AG04449 (cell line): ENCODE measurements around the gene COL5A1.

ENCODE experiments used
- CTCF ChIA-PET: fragments of 350-600 bp; formaldehyde crosslinking; extraction: SDS; loops from one replicate; lab custom pipeline; 2021; ENCODE audit warnings: antibody characterized with exemption; lab: Yijun Ruan, JAX
- POLR2A ChIA-PET: fragments of 400-600, 350-600 bp; formaldehyde crosslinking; extraction: SDS; loops from one replicate; lab custom pipeline; 2020; ENCODE audit warnings: antibody characterized with exemption, inconsistent platforms; lab: Yijun Ruan, JAX
- DNase-seq: peaks from one replicate; pipeline ENCODE4 v3.0.0-alpha.2; 2010; ENCODE audit warnings: low read depth, low spot score
- H3K4me3 ChIP-seq: 2 replicates; pipeline ENCODE4 v1.5.1; 2011; ENCODE audit warnings: low read depth, mild to moderate bottlenecking, control low read depth, low read length
- TF ChIP-seq, protein P1 (sequence below): IDR thresholded peaks from one replicate; pipeline ENCODE4 v1.5.1; 2011; ENCODE audit warnings: mild to moderate bottlenecking, moderate library complexity, low read length, control low read depth, inconsistent platforms; ENCODE audit not compliant: insufficient read depth; ENCODE audit errors: missing control alignments

COL5A1 gene

DNA sequence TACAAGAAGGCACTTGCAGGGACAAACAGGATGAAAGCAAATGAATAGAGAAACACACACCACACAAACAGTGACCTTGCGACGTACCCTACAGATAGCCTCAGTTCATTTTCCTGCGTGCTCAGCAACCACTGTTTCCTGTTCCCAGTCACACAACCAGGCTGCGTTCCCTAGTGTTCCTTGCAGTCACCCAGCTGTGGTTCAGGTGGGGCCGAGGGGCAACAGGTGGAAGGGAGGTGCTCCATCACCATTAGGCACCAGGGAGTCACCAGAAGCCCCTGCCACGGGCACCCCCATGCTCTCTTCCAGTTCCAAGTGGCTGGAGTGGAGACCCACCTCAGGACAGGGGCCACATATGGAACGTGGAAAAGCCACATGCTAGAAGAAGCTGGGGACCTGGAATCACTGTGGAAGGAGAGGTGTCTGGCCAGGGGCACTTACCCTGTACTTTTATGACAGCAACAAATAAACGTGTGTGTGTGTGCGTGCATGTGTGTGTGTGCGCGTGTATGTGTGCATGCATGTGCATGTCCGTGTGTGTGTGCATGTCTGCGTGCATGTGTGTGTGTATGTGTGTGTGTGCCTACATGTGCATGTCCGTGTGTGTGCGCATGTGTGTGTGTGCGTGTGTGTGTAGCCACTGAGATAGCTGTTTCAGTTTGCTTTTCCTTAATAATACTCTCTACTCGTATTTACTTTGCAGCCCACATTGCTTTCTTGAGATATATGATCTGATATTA, 220.2 kb downstream of the COL5A1 start:
- H3K4me3 ChIP-seq = no peak overlapping the region
- TF ChIP-seq, protein P1, sequence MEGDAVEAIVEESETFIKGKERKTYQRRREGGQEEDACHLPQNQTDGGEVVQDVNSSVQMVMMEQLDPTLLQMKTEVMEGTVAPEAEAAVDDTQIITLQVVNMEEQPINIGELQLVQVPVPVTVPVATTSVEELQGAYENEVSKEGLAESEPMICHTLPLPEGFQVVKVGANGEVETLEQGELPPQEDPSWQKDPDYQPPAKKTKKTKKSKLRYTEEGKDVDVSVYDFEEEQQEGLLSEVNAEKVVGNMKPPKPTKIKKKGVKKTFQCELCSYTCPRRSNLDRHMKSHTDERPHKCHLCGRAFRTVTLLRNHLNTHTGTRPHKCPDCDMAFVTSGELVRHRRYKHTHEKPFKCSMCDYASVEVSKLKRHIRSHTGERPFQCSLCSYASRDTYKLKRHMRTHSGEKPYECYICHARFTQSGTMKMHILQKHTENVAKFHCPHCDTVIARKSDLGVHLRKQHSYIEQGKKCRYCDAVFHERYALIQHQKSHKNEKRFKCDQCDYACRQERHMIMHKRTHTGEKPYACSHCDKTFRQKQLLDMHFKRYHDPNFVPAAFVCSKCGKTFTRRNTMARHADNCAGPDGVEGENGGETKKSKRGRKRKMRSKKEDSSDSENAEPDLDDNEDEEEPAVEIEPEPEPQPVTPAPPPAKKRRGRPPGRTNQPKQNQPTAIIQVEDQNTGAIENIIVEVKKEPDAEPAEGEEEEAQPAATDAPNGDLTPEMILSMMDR = no peak
- ChIA-PET POLR2A (no interaction called here), CTCF (no interaction called here)
- no peak for DNase-seq

GRCh38 chr9:134863306-134863902, 221.8 kb downstream of the COL5A1 start:
- TF ChIP-seq, protein P1 = no peak
- H3K4me3 ChIP-seq = no peak overlapping the region
- POLR2A ChIA-PET = no interaction called here
- DNase-seq = no peak
- CTCF ChIA-PET = no interaction called here

GRCh38 chr9:134863941-134864820, 222.6 kb downstream of the COL5A1 start:
- TF ChIP-seq, protein P1 = no peak
- no peak for DNase-seq
- no peak overlapping the region for H3K4me3 ChIP-seq
- CTCF ChIA-PET = no interaction called here
- POLR2A ChIA-PET = no interaction called here

GRCh38 chr9:134864821-134865190, 223.2 kb downstream of the COL5A1 start:
- POLR2A ChIA-PET = no interaction called here
- H3K4me3 ChIP-seq = no peak overlapping the region
- DNase-seq = no peak
- CTCF ChIA-PET = no interaction called here
- TF ChIP-seq, protein P1 = no peak

DNA sequence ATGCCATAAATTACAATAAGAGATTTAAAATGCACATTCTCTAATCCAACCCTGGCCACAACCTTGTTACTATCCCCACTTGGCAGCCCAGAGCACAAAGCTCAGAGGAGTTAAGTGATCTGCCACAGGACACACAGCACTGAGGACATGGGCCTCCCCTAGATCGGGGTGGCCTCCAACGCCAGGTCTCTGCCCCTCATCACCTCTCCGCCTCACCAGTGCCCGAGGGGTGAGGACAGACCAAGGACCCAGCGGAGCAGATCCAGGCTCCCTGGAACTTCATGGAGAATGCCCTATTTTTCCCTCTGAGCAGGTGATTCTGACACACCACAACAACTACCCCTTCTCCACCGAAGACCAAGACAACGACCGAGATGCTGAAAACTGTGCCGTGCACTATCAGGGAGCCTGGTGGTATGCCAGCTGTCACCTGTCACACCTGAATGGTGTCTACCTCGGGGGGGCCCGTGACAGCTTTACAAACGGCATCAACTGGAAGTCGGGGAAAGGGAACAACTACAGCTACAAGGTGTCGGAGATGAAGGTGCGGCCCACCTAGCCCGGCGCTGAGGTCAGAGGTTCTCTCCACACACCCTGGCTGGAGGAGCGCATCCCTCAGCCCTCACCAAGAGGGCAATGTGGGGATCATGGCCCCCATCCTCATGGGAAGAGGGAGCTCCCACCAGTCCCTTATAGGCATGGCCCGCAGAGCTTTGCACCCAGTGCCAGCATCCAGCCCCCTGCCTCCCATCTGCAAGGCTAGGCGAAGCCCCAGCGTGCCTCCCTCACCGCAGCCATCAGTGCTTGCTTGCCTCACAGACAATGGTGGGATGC, 226.5 kb downstream of the COL5A1 start:
- no peak for DNase-seq
- POLR2A ChIA-PET = no interaction called here
- H3K4me3 ChIP-seq = no peak overlapping the region
- TF ChIP-seq, protein P1 = no peak
- CTCF ChIA-PET = no interaction called here
